ENCODE data around the gene NAALADL1.

- TF ChIP-seq POLR2A (IDR thresholded peaks at IDR 0.05; ENCODE audit: low read depth, low read length) = no peak
- no peak for TF ChIP-seq CTCF (conservative IDR thresholded peaks at IDR 0.05; ENCODE audit: low read depth, low read length)
- no peak for TF ChIP-seq USF2 (IDR thresholded peaks at IDR 0.05; ENCODE audit: low read depth, low read length)
- no peak for TF ChIP-seq RFX5 (IDR thresholded peaks at IDR 0.05; ENCODE audit: low read depth, low read length)
- no peak for TF ChIP-seq CHD1 (IDR thresholded peaks at IDR 0.05; ENCODE audit: low read depth, low read length)
- TF ChIP-seq MXI1 (IDR thresholded peaks at IDR 0.05; ENCODE audit: borderline replicate concordance, low read depth, low read length) = no peak
- TF ChIP-seq CEBPB (IDR thresholded peaks at IDR 0.05; ENCODE audit: low read depth, low read length) = no peak
- no peak for TF ChIP-seq RAD21 (IDR thresholded peaks at IDR 0.05; ENCODE audit: low read length)
- no peak for TF ChIP-seq MAZ (IDR thresholded peaks at IDR 0.05; ENCODE audit: borderline replicate concordance, low read depth, low read length)
- no peak for TF ChIP-seq NFE2L2 (IDR thresholded peaks at IDR 0.05; ENCODE audit: low read depth, low read length)
- TF ChIP-seq SMC3 (IDR thresholded peaks at IDR 0.05; ENCODE audit: low read depth, low read length) = no peak
- no peak for TF ChIP-seq BHLHE40 (IDR thresholded peaks at IDR 0.05; ENCODE audit: low read depth, low read length)
- TF ChIP-seq FOS (IDR thresholded peaks at IDR 0.05; ENCODE audit: low read depth, low read length) = no peak
- no peak for TF ChIP-seq ELK1 (IDR thresholded peaks at IDR 0.05; ENCODE audit: borderline replicate concordance, low read depth, low read length)
These were observed 59.5 kb downstream of the NAALADL1 start for GRCh38 chr11:64998690-64999431.
